ENCODE data around the gene ARHGEF16.
A peak's percentile ranks its signal among the peaks of the same experiment; 100 is the strongest.

- peak; percentile 69 for TF ChIP-seq CTCF (IDR thresholded peaks at IDR 0.05)
- TF ChIP-seq EZH2 (IDR thresholded peaks at IDR 0.05), result no peak
Measured at GRCh38 chr1:3483801-3484444, 29.5 kb downstream of the ARHGEF16 start.
